GM18505 (cell line): ENCODE measurements around the gene ULK1.

Experiments used
- ATAC-seq: cut with Tn5 transposase; IDR thresholded peaks from one replicate; pipeline ENCODE4 v1.9.1; 2021; ENCODE audit not compliant: unreplicated experiment
- POLR2A ChIP-seq: IDR thresholded peaks from 4 replicates; pipeline ENCODE4 v1.6.1; 2011; ENCODE audit warnings: borderline replicate concordance; ENCODE audit not compliant: insufficient read depth, insufficient read length; ENCODE audit errors: extremely low read depth

ULK1 gene

DNA sequence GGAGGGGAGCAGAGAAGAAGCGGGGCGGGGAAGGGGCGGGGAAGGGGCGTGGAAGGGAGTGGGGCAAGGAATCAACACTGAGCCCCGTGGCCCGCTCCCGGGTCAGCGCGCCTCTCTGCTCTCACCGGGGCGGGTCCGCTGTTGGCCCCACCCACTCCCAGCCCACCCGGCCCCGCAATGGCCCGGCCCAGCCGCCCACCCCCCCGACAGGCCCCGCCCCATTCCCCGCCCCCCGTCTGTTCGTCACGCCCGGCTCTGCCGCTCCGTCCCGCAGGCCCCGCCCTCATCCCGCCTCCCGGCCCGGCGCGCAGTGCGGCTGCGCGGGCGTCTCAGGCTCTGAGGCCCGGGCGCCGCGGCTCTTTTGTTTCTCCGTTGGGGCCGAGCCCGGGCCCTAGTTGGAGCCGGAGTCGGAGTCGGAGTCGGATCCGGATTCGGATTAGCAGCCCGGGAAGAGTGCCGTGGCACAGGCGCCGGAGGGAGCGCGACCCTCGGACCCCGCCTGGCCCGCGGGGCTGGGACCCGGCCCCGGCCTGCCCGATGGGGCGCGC, at the start of gene ULK1:
TSS of gene ULK1 (plus strand) at position 310 of the 548 bp plus-strand sequence. CDS start 380 bp downstream, outside the sequence.
- TF ChIP-seq POLR2A: peak; percentile 82
- peak; percentile 79 for ATAC-seq

DNA sequence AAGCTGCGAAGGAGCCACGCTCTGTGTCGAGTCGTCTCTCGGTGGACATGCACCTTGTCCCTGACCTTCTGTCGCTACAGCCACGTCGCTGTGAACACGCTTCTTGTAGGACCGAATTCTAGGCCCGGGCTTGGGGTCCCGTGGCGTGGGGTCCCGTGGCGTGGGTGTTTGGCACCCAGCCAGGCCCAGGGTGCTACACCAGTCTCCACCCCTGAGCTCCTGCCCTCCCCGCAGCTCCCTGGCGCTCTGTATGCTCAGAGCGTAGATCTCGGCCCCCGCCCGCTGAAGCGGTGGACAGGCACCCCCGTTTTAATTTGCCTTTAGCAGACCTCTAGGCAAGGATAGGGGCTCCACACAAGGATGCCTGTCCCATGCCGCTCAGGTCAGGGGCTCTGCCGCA, 49.8 kb upstream of the ULK1 start:
- no peak for TF ChIP-seq POLR2A
- ATAC-seq: no peak

DNA sequence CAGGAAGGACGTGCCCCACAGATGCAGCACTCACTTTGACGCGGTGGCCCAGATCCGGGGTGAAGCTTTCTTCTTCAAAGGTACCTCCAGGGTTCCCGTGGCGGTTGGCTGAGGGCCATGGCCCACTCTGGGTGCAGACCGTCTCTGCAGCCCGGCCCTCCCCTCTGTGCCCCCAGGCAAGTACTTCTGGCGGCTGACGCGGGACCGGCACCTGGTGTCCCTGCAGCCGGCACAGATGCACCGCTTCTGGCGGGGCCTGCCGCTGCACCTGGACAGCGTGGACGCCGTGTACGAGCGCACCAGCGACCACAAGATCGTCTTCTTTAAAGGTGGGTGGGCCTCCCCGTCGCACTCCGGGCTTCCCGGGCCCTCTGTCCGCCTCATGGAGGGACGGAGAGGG, 49.3 kb upstream of the ULK1 start:
- ATAC-seq: no peak
- no peak for TF ChIP-seq POLR2A

DNA sequence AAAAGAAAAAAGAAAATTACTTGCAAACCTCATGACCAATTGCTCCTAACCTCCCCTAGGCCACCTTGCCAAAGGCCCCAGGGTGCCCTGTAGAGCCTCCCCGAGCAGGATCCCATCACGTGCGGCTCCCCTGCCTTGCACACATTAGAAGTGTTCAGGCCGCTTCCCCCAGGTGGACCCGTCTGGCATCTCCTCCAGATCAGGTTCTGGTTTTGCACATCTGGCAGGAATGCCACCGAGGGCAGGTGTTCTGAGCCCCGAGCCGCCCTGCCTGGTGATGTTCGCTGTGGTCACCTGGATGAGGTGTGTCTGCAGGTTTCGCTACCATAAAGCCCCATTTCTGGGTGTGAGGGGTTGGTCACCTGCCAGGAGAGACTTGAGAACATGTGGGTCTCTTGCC, 47.0 kb upstream of the ULK1 start:
- ATAC-seq: no peak
- no peak for TF ChIP-seq POLR2A

DNA sequence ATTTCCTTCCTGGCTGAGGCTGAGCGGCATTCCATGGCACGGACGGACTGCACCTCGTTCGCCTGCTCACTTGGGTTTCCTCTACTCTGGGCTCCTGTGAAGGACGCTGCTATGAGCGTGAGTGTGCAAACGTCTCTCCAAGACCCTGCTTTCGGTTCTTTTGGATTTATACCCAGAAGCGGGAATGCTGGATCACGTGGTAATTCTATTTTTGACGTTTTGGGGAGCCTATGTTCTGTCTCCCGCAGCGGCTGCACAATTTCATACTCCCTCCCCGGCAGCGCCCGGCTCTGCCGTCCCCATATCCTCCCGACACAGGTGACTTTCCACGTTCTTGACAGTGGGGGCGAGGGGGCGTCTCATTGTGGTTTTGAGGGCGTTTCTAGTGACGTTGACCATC, 45.7 kb upstream of the ULK1 start:
- TF ChIP-seq POLR2A: no peak
- no peak for ATAC-seq

DNA sequence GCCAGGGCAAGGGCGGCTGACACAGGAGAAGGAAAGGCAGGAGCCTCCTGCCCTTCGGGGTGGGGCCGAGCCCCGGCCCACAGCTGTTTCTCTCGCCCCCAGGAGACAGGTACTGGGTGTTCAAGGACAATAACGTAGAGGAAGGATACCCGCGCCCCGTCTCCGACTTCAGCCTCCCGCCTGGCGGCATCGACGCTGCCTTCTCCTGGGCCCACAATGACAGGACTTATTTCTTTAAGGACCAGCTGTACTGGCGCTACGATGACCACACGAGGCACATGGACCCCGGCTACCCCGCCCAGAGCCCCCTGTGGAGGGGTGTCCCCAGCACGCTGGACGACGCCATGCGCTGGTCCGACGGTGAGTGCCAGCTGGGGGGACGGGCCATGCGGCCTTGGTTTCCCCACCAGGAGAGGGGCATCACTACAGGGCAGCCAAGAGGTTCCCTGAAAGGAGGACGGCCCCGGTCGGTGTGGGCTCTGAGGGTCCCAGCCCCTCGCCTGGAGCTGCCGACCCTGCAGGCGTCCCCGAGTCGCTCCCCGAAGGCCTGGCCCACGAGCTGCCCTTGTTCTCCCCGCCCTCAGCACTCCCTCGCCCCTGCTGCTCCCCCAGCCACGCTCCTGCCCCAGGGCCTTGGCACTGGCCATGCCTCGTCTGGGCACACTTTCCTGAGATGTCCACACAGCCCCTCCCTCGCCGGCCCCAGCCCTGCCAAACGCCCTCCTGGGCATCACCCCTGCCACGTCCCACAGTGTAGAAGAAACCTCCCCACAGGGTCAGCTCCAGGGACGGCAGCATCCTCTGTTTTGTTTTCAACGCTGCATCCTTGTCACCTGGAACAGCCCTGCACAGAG, 44.5 kb upstream of the ULK1 start:
- no peak for TF ChIP-seq POLR2A
- ATAC-seq: no peak

DNA sequence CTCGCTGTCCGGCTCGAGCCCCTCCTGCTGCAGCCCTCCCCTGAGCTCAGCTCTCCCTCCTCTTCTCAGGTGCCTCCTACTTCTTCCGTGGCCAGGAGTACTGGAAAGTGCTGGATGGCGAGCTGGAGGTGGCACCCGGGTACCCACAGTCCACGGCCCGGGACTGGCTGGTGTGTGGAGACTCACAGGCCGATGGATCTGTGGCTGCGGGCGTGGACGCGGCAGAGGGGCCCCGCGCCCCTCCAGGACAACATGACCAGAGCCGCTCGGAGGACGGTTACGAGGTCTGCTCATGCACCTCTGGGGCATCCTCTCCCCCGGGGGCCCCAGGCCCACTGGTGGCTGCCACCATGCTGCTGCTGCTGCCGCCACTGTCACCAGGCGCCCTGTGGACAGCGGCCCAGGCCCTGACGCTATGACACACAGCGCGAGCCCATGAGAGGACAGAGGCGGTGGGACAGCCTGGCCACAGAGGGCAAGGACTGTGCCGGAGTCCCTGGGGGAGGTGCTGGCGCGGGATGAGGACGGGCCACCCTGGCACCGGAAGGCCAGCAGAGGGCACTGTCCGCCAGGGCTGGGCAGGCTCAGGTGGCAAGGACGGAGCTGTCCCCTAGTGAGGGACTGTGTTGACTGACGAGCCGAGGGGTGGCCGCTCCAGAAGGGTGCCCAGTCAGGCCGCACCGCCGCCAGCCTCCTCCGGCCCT, 43.4 kb upstream of the ULK1 start:
- no peak for TF ChIP-seq POLR2A
- no peak for ATAC-seq

DNA sequence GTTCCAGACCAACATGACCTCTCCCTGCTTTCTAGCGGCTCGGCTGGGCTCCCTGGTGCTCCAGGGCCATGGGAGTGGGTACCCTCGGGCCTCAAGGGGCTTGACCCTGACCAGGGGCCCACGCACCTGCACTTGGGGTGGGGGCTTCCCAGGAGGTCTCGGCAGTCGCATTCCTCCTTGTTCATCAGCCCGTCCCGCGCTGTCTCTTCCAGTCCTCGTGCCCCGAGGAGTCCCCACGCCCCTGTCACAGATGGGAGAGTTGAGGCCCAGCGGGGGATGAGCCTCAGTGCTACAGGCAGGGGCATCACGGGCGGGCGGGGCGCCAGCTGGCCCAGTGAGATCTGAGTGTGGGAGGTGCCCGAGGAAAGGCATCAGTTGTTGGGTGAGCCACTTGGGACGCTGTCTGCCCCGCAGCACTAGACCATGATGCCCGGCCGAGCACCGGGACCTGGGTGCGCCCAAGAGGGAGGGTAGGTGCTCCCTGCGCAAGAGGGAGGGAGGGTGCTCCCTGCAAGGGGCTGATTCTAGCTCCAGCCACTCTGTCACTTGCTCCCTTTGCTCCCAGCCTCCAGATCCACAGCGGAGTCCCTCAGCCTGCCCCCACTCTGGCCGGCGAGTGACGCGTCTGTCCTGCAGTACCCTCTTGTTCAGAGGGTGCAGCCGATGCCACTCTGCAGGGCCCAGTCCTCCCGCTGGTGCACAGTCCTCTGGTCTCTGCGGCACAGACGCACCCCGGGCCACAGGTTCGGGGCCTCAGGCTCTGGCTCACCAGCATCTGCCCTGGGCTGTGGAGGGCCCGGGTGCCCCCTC, 42.5 kb upstream of the ULK1 start:
- no peak for ATAC-seq
- TF ChIP-seq POLR2A: no peak

DNA sequence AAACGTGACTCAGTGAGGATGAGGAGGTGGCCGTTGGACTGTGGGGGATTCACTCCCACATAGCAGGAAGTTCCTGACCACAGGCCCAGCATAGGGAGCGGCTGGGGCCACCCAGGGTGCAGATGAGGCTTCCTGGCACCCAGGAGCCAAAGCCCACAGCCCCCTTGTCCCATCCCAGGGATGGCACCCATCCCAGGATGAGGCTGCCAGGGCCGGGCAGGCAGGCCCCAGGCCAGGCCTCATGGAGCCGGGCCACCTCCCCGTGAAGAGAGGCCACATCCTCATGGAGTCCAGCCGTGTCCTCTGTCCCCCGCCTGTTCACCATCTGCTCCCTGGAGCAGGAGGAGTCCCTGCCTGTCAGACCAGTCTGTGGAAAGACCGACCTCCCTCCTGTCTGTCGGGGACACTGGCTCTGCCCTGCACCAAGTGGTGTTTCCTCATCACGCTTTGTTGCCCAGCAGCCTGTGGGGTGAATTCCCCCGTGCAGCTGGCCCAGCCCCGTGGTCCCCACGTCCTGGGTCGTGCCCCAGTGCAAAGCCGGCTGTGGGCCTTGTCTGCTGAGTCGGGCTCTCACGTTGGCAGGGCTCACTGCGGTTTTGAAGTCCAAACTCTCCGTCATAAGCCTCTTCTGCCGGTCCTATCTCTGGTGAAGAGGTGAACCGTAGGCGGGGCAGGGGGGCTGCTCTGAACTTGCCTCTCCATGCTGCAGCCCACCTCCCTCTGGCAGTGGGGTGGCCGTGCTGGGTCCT, 41.7 kb upstream of the ULK1 start:
- ATAC-seq: no peak

DNA sequence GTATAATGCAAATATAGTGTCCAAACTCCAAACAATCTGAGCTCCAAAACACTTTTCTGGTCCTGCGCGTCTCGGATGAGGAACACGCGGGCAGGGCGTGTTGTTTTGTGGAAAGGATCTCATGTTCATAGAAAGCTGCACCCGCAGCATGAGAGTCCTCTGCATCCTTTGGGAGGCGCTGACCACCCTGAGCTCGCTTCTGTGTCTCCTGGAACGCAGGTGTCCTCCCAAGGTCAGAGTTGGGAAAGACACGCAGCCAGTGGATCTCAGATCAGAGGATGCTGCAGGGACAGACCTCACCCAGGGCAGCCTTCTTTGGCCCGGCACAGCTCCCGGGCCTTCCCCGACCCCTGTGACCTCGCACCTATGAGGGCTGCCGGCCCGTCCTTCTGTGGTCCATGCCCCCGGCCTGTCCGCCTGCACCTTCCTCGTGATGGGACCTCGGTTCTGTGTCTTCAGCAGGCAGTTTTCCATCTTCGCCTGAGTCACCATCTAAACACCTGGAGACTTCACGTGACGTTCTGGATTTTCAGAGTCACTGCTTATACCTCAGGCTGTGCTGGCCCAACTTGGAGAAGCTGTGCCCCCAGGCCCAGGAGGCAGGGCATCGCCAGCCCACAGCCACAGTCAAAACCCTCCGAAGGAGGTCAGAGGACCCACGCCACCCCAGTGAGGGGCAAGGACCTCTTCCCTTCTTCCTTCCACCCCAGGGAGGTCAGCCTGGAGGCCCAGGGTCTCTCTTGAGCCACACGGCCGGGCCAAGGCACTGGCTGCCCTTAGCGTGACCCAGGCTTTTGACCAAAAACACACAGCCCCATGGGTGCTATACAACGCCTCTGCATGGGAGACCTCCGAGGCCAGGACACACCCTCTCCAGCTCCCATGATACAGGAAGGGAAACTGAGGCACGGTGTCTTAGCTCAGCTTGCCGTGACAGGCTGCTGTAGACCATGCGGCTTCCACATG, 40.3 kb upstream of the ULK1 start:
- TF ChIP-seq POLR2A: no peak
- no peak for ATAC-seq

More for the DNA sequence above, 41.7 kb upstream of the ULK1 start:
- no peak for TF ChIP-seq POLR2A

DNA sequence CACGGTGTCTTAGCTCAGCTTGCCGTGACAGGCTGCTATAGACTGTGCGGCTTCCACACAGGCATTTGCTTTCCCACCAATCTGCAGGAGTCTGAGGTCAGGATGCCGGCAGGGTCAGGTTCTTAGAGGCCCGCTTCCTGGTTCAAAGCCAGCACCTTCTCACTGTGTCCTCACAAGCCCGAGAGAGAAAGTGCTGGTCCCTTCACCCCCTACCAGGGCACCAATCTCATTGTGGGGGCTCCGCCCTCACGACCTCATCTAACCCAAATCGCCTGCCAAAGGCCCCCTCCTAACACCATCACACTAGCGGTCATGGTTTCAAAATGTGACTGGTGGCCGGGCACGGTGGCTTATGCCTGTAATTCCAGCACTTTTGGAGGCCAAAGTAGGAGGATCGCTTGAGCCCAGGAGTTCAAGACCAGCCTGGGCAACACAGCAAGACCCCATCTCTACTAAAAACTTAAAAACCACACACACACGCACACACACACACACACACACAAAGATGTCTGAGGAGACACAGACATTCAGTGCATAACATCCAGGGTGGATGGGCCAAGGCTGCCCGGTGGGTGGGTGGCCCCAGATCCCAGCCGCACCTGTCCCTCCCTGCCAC, 39.5 kb upstream of the ULK1 start:
- no peak for ATAC-seq

More for the DNA sequence above, 39.5 kb upstream of the ULK1 start:
- no peak for TF ChIP-seq POLR2A
